NCI-H1092 treated with DMSO at 0.1 percent for 48 hours (cell line): ENCODE results near the gene TP53TG3D.
"Not testable (repeated sequence)": the region's sequence is repeated elsewhere in the genome, so short reads cannot be mapped to it uniquely, and the experiment has no call there.

ENCODE experiments used
- DNase-seq: peaks from one replicate; lab custom pipeline; 2025; lab: John Stamatoyannopoulos, UW

Gene TP53TG3D

DNA sequence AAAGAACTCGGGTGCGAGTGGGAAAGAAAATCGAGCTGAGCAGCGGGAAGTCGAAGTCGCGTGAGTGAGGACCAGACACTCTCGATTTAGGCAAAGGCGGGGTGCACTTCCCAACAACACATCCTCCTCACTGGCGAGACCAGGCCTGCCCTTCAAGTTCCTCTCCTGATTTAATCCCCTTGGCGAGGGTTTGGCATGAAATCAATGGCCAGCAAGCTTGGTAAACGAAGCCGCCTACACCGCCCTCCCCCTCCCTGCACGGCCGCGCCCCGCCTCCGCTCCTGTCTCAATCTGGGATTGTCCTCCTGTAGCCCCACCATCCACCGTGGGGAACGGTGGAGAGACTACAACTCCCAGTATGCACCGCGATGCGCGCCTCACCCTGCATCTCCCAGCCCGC, at the start of gene TP53TG3D:
TSS of gene TP53TG3D (plus strand) at position 301 of the 400 bp plus-strand sequence. CDS start at position 369, 68 bp downstream.
- DNase-seq = not testable (repeated sequence)

DNA sequence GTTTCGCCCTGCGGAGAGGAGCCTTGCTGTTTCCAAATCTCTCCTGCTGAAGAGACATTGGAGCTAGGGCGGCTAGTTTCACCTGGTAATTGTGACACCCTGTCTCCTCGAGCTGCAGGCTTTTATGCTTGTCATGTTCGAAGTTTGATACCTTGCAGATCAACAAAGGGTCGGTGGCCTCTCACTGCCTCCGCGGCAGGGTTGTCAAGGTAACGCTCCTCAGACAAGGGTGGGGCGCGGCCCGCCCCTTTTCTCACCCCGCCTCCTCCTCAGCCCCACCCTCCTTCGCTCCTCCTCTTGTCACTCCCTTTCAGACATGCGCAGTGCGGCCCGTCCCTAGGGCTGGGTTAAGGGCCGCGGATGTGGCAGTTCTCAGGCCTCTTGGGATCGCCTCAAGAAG, 421 bp downstream of the TP53TG3D start:
- not testable (repeated sequence) for DNase-seq

GRCh38 chr16:32261526-32261925, 8.4 kb downstream of the TP53TG3D start:
- DNase-seq = not testable (repeated sequence)

- not testable (repeated sequence) for DNase-seq
These were observed 10.5 kb downstream of the TP53TG3D start for GRCh38 chr16:32263552-32263951.

DNA sequence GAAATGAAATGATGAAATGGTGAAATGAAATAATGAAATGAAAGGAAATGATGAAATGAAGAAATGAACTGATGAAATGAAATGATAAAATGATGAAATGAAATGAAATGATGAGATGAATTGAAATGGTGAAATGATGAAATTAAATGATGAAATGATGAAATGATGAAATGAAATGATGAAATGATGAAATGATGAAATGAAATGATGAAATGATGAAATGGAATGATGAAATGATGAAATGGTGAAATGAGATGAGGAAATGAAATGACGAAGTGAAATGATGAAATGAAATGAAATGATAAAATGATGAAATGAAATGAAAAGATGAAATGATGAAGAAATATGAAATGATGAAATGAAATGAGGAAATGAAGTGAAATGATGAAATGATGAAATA, 28.8 kb downstream of the TP53TG3D start:
- not testable (repeated sequence) for DNase-seq

- DNase-seq = not testable (repeated sequence)
These were observed 29.9 kb downstream of the TP53TG3D start for GRCh38 chr16:32283024-32283423.

DNA sequence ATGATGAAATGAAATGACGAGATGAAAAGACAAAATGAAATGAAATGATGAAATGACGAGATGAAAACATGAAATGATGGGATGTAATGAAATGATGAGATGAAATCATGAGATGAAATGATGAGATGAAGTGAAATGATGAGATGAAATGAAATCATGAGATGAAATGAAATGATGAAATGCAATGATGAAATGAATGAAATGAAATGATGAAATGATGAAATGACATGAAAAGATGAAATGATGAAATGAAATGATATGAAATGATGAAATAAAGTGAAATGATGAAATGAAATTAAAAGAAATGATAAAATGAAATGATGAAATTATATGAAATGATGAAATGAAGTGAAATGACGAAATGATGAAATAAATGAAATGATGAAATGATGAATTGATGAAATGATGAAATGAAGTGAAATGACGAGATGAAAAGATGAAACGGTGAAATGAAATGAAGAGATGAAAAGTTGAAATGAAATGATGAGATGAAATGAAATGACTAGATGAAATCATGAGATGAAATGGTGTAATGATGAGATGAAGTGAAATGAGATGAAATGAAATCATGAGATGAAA, 30.9 kb downstream of the TP53TG3D start:
- not testable (repeated sequence) for DNase-seq

DNA sequence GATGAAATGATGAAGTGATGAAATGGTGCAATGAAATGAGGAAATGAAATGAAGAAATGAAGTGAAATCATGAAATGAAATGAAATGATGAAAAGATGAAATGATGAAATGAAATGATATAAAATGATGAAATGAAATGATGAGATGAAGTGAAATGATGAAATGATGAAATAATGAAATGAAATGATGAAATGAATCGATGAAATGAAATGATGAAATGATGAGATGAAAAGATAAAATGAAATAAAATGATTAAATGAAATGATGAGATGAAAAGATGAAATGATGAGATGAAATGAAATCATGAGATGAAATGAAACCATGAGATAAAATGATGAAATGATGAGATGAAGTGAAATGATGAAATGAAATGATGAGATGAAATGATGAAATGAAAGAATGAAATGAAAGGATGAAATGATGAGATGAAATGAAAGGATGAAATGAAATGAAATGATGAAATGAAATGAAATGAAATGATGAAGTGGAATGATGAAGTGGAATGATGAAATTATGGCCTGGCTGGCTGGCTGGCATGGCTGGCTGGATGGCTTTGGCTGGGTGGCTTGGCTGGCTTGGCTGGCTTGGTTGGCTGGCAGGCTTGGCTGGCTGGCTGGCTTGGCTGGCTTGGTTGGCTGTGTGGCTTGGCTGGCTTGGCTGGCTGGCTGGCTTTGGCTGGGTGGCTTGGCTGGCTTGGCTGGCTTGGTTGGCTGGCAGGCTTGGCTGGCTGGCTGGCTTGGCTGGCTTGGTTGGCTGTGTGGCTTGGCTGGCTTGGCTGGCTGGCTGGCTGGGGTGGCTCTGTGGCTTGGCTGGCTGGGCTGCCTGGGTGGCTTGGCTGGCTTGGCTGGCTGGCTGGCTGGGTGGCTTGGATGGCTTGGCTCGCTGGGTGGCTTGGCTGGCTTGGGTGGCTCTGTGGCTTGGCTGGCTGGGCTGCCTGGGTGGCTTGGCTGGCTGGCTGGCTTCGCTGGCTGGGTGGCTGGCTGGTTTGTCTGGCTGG, 32.0 kb downstream of the TP53TG3D start:
- DNase-seq = not testable (repeated sequence)

GRCh38 chr16:32286193-32286592, 33.1 kb downstream of the TP53TG3D start:
- DNase-seq = not testable (repeated sequence)

- not testable (repeated sequence) for DNase-seq
These were observed 34.7 kb downstream of the TP53TG3D start for GRCh38 chr16:32287743-32288142.

DNA sequence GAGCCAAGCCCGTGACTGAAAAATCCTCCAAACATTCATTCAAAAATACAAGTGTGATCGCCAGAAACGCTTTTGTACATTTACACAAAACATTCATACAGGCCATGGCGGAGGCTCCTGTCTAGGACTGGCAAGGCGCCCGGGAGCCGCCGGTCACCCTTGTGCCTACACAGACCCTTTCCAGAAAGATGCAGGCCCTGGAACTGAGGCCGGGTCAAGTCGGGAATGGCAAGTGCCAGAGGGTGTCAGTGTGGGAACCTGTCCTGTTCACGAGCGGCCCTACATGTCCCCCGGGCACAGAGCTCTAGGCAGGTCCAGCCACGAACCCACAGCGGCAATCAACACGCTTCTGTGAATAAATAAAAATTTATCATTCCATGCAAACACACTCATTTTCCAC, 36.1 kb downstream of the TP53TG3D start:
- DNase-seq = not testable (repeated sequence)

GRCh38 chr16:32302776-32303175, 49.7 kb downstream of the TP53TG3D start:
- not testable (repeated sequence) for DNase-seq
